Measurements from ENCODE around the gene MARK2.

MARK2 gene

GRCh38 chr11:63958008-63958407 is 119.1 kb downstream of the MARK2 start:
- WGBS = 90% methylated on average over 4 of the region's 5 CpGs
- no peak overlapping the region for H3K27ac ChIP-seq (ENCODE audit: low read depth, low read length)
- no peaks in the 10 kb centered on the region for H3K4me1 ChIP-seq (ENCODE audit: insufficient read depth, low read length)
- H3K9me3 ChIP-seq (ENCODE audit: insufficient read depth, low read depth, low read length) = no peaks in the 10 kb centered on the region
- H3K4me3 ChIP-seq (ENCODE audit: low read length) = no peak overlapping the region
- H3K27me3 ChIP-seq (ENCODE audit: insufficient read depth, low read length) = no peaks in the 10 kb centered on the region
- H3K9ac ChIP-seq (ENCODE audit: low read depth, low read length) = no peak overlapping the region
- H3K36me3 ChIP-seq (ENCODE audit: insufficient read depth, low read length) = peaks cover 38% of the 10 kb centered on the region
